SK-N-SH (cell line): ENCODE measurements around the gene CAV1. TPM values are rescaled to one million over a fixed set of nuclear protein-coding genes. Genes with fewer than 3 reads are reported as not detected.

Source experiments
- CTCF ChIA-PET: fragments of 300-600, 350-600 bp; formaldehyde crosslinking; extraction: SDS; loops from one replicate; lab custom pipeline; 2021; lab: Yijun Ruan, JAX
- POLR2A ChIA-PET: fragments of 350-600 bp; sonication (Branson Sonifier 250); formaldehyde crosslinking; extraction: SDS; loops from one replicate; lab custom pipeline; 2020; ENCODE audit warnings: antibody characterized with exemption, inconsistent platforms; lab: Yijun Ruan, JAX
- DNase-seq: peaks from one replicate; pipeline ENCODE4 v3.0.0; 2012
- H2AFZ ChIP-seq: fragments of 200-600 bp; sonication (generic); 2 replicates; pipeline ENCODE4 v1.8.1; 2016; ENCODE audit warnings: antibody characterized with exemption, mild to moderate bottlenecking, low read depth
- H3F3A ChIP-seq: fragments of 200-600 bp; sonication (generic); replicated peaks from 2 replicates; pipeline ENCODE3; 2016; ENCODE audit warnings: antibody characterized with exemption, mild to moderate bottlenecking; ENCODE audit not compliant: insufficient read depth
- H3K27ac ChIP-seq, 2 experiments: fragments of 200-500 bp in 1 of 2; fragments of 200-600 bp in 1 of 2; sonication (Bioruptor generic) in 1 of 2; sonication (generic), shearing (Covaris generic) in 1 of 2; 2 replicates each; pipeline versions ENCODE4 v1.5.1 to v1.6.1; 2014 to 2016; ENCODE audit warnings: low read depth in 2 of 2, inconsistent platforms in 1 of 2, low read length in 1 of 2, mild to moderate bottlenecking in 1 of 2, mixed read lengths in 1 of 2
- H3K27me3 ChIP-seq: fragments of 200-600 bp; sonication (generic), shearing (Covaris generic); 2 replicates; pipeline ENCODE4 v1.6.1; 2016; ENCODE audit warnings: mixed run types; ENCODE audit not compliant: insufficient read depth
- H3K36me3 ChIP-seq, 2 experiments: fragments of 200-500 bp in 1 of 2; fragments of 200-600 bp in 1 of 2; sonication (Bioruptor generic) in 1 of 2; sonication (generic) in 1 of 2; replicated peaks in 1 of 2; 2 replicates each; pipeline versions ENCODE3 to v1.5.1; 2014 to 2016; ENCODE audit warnings: low read length in 1 of 2, mild to moderate bottlenecking in 1 of 2; ENCODE audit not compliant: insufficient read depth in 2 of 2, control insufficient read depth in 1 of 2
- H3K4me1 ChIP-seq, 2 experiments: fragments of 200-500 bp in 1 of 2; fragments of 200-600 bp in 1 of 2; sonication (Bioruptor generic) in 1 of 2; sonication (generic), shearing (Covaris generic) in 1 of 2; 2 replicates each; pipeline versions ENCODE4 v1.5.1 to v1.6.1; 2014 to 2016; ENCODE audit warnings: low read depth in 1 of 2, low read length in 1 of 2, mixed run types in 1 of 2; ENCODE audit not compliant: insufficient read depth in 2 of 2, control insufficient read depth in 1 of 2
- H3K4me2 ChIP-seq: fragments of 200-600 bp; sonication (generic), shearing (Covaris generic); 2 replicates; pipeline ENCODE4 v1.6.1; 2017; ENCODE audit warnings: mixed run types
- H3K4me3 ChIP-seq, 2 experiments: fragments of 200-500 bp in 1 of 2; fragments of 200-600 bp in 1 of 2; sonication (Bioruptor generic) in 1 of 2; sonication (generic), shearing (Covaris generic) in 1 of 2; 2 replicates each; pipeline versions ENCODE4 v1.5.1 to v1.8.1; 2014 to 2016; ENCODE audit warnings: low read depth in 2 of 2, inconsistent platforms in 1 of 2, low read length in 1 of 2, mild to moderate bottlenecking in 1 of 2, mixed read lengths in 1 of 2, moderate library complexity in 1 of 2
- H3K79me2 ChIP-seq: fragments of 200-600 bp; sonication (generic); 2 replicates; pipeline ENCODE4 v1.8.1; 2017; ENCODE audit warnings: mild to moderate bottlenecking; ENCODE audit not compliant: insufficient read depth
- H3K9ac ChIP-seq: fragments of 200-600 bp; sonication (generic); 2 replicates; pipeline ENCODE4 v1.6.1; 2017; ENCODE audit warnings: mixed run types
- H3K9me2 ChIP-seq: fragments of 200-600 bp; sonication (generic); 2 replicates; pipeline ENCODE4 v1.6.1; 2017; ENCODE audit warnings: mixed run types
- H3K9me3 ChIP-seq: fragments of 200-600 bp; sonication (generic); 2 replicates; pipeline ENCODE4 v1.6.1; 2017; ENCODE audit warnings: mixed run types, mild to moderate bottlenecking, moderate library complexity
- H4K20me1 ChIP-seq: fragments of 200-600 bp; sonication (generic); 2 replicates; pipeline ENCODE4 v1.6.1; 2017; ENCODE audit warnings: mild to moderate bottlenecking, mixed run types; ENCODE audit not compliant: insufficient read depth
- ELF1 ChIP-seq: IDR thresholded peaks from 2 replicates; pipeline ENCODE4 v1.4.0; 2012
- FOSL2 ChIP-seq: IDR thresholded peaks from 2 replicates; pipeline ENCODE4 v1.4.0; 2012; ENCODE audit warnings: low read depth, mild to moderate bottlenecking, moderate library complexity, borderline replicate concordance
- GABPA ChIP-seq: IDR thresholded peaks from 2 replicates; pipeline ENCODE4 v1.4.0; 2012; ENCODE audit warnings: low read depth, mild to moderate bottlenecking
- GATA2 ChIP-seq: sonication (generic); formaldehyde crosslinking; IDR thresholded peaks from 2 replicates; pipeline ENCODE4 v1.5.0; 2020; ENCODE audit warnings: mild to moderate bottlenecking, missing genetic modification reagents
- JUND ChIP-seq: IDR thresholded peaks from 2 replicates; pipeline ENCODE4 v1.4.0; 2012
- NFIC ChIP-seq: IDR thresholded peaks from 2 replicates; pipeline ENCODE4 v1.4.0; 2012; ENCODE audit warnings: borderline replicate concordance
- NRF1 ChIP-seq: IDR thresholded peaks from 2 replicates; pipeline ENCODE4 v1.6.1; 2012; ENCODE audit warnings: low read depth, mild to moderate bottlenecking, low read length
- POLR2AphosphoS5 ChIP-seq: IDR thresholded peaks from 2 replicates; pipeline ENCODE4 v1.6.1; 2012; ENCODE audit warnings: low read depth, low read length
- RAD21 ChIP-seq: IDR thresholded peaks from 2 replicates; pipeline ENCODE4 v1.6.1; 2012; ENCODE audit warnings: mild to moderate bottlenecking, low read length
- RCOR1 ChIP-seq: fragments of 150-350 bp; IDR thresholded peaks from 2 replicates; pipeline ENCODE4 v1.6.1; 2017; ENCODE audit warnings: antibody characterized with exemption, low read length
- RFX5 ChIP-seq: IDR thresholded peaks from 2 replicates; pipeline ENCODE4 v1.6.1; 2012; ENCODE audit warnings: mild to moderate bottlenecking, improper control_type of control experiment, low read length
- RXRA ChIP-seq: IDR thresholded peaks from 2 replicates; pipeline ENCODE4 v1.4.0; 2012; ENCODE audit warnings: low read depth, mild to moderate bottlenecking, borderline replicate concordance
- TAF1 ChIP-seq: IDR thresholded peaks from 2 replicates; pipeline ENCODE4 v1.6.1; 2012; ENCODE audit warnings: low read depth, mild to moderate bottlenecking, low read length, moderate library complexity, borderline replicate concordance
- YY1 ChIP-seq: IDR thresholded peaks from 2 replicates; pipeline ENCODE4 v1.4.0; 2012; ENCODE audit warnings: low read depth, mild to moderate bottlenecking
- WGBS: methylation state at CpG from one replicate; pipeline ENCODE4 v1.1.6; 2017; ENCODE audit warnings: low lambda C conversion rate; 5-methylcytosine and 5-hydroxymethylcytosine counted together
- polyA plus RNA-seq, 3 experiments: library from polyadenylated mRNA; depleted of rRNA; stranded (reverse); fragments of >200 nt; gene quantifications; 2 replicates each; pipeline ENCODE4 v1.2.3, GENCODE V29; 2012
- TF ChIP-seq, protein P1 (sequence below): IDR thresholded peaks from 2 replicates; pipeline ENCODE4 v1.6.1; 2012; ENCODE audit warnings: mild to moderate bottlenecking, low read depth, low read length, moderate library complexity
- TF ChIP-seq, protein P2 (sequence below): IDR thresholded peaks from 2 replicates; pipeline ENCODE4; 2012
- TF ChIP-seq, protein P3 (sequence below): fragments of 200-600 bp; sonication (generic); IDR thresholded peaks from 2 replicates; pipeline ENCODE4 v1.6.1; 2017; ENCODE audit warnings: antibody characterized with exemption, mild to moderate bottlenecking, moderate library complexity

CAV1 gene
- polyA plus RNA-seq, 1 of the 3 experiments (the other 2 are of a cell fraction) = 968 TPM

DNA sequence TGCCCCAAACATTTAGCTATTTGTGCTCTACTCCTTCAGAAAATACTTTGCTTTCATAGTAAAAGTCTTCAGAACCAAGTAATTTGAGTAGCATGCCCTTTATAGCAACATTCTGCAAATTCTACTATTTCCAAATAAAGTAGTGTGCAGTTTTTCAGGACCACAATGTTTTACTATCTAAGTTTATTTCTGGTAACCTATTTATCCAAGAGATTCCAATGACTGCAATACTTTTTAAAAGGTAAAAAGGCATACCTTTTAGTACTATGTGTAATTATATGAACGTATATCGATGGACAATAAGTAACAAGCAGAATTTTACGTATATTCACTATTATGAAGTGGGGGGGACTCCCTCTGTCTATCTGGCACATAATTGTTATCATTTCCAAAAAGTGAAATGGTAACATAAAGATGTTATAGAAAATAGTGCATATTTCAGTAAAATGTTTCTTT, 32.2 kb upstream of the CAV1 start (continued):
- no peak for TF ChIP-seq RXRA

DNA sequence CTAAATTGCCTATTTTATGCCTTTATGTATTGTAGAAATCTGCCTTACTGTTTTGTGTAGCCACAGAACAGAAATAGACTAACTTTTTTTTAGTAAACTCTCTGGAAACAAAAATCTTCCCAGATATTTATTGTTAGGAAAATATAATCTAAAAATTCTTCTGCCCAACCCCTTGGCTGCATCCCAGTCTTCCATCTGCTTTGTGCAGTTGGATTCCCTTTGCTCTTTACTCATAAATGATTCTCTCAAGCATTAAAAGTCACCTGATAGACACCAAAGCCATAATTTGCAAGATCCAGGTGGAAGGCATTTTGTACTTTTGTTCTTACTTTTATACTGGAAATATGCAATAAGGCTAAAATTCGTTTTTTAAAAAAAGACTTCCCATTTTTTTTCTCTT, 31.4 kb upstream of the CAV1 start:
- ChIA-PET POLR2A (no interaction called here), CTCF (no interaction called here)
- no peak for TF ChIP-seq TAF1
- no peak for TF ChIP-seq RFX5
- TF ChIP-seq NFIC = no peak
- TF ChIP-seq POLR2AphosphoS5 = no peak
- no peak for TF ChIP-seq YY1
- no peak for TF ChIP-seq RAD21
- no peak for TF ChIP-seq ELF1
- TF ChIP-seq JUND = no peak
- no peak overlapping the region for H3K4me2 ChIP-seq
- no peaks in the 10 kb centered on the region for H3K36me3 ChIP-seq
- H3K27ac ChIP-seq = peak overlapping the region in 1 of 2 experiments; percentile 23; a peak in 1 of 4 replicates
- H3K4me3 ChIP-seq = no peak overlapping the region
- no peak overlapping the region for H2AFZ ChIP-seq
- H3K27me3 ChIP-seq = no peaks in the 10 kb centered on the region
- no peaks in the 10 kb centered on the region for H3K9me3 ChIP-seq
- no peaks in the 10 kb centered on the region for H3K9me2 ChIP-seq
- no peak overlapping the region for H3K9ac ChIP-seq
- peaks cover 0 to 25% of the 10 kb centered on the region in 2 experiments; a peak in 2 of 4 replicates for H3K4me1 ChIP-seq
- no peak for DNase-seq
- peaks cover 12% of the 10 kb centered on the region for H3F3A ChIP-seq
- no peaks in the 10 kb centered on the region for H4K20me1 ChIP-seq
- no peaks in the 10 kb centered on the region for H3K79me2 ChIP-seq
- 21% methylated on average over 1 of the region's 1 CpG for WGBS

DNA sequence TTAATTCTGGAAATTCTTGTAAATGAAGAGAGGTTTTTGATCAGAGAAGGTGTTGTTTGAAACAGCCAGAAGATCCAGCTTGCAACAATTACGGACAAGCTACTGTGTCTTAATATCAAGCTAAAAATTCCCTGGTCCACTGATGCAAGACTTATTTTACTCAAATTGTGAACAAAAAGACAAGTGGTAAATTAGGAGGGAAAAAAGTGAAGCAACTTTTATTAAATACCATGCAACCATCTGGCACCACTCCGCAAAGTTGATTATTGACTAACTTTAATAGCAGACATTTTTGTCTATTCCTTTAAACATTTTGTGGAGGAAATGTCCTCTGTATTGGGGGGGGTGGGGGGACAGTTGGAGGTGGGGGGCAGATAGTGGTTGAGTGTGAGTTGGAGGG, 30.4 kb upstream of the CAV1 start:
- H4K20me1 ChIP-seq = no peaks in the 10 kb centered on the region
- TF ChIP-seq GABPA (no peak), NRF1 (no peak), GATA2 (no peak), RCOR1 (no peak), POLR2AphosphoS5 (no peak), FOSL2 (no peak)
- TF ChIP-seq, protein P1, sequence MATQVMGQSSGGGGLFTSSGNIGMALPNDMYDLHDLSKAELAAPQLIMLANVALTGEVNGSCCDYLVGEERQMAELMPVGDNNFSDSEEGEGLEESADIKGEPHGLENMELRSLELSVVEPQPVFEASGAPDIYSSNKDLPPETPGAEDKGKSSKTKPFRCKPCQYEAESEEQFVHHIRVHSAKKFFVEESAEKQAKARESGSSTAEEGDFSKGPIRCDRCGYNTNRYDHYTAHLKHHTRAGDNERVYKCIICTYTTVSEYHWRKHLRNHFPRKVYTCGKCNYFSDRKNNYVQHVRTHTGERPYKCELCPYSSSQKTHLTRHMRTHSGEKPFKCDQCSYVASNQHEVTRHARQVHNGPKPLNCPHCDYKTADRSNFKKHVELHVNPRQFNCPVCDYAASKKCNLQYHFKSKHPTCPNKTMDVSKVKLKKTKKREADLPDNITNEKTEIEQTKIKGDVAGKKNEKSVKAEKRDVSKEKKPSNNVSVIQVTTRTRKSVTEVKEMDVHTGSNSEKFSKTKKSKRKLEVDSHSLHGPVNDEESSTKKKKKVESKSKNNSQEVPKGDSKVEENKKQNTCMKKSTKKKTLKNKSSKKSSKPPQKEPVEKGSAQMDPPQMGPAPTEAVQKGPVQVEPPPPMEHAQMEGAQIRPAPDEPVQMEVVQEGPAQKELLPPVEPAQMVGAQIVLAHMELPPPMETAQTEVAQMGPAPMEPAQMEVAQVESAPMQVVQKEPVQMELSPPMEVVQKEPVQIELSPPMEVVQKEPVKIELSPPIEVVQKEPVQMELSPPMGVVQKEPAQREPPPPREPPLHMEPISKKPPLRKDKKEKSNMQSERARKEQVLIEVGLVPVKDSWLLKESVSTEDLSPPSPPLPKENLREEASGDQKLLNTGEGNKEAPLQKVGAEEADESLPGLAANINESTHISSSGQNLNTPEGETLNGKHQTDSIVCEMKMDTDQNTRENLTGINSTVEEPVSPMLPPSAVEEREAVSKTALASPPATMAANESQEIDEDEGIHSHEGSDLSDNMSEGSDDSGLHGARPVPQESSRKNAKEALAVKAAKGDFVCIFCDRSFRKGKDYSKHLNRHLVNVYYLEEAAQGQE = no peak
- TF ChIP-seq, protein P2, sequence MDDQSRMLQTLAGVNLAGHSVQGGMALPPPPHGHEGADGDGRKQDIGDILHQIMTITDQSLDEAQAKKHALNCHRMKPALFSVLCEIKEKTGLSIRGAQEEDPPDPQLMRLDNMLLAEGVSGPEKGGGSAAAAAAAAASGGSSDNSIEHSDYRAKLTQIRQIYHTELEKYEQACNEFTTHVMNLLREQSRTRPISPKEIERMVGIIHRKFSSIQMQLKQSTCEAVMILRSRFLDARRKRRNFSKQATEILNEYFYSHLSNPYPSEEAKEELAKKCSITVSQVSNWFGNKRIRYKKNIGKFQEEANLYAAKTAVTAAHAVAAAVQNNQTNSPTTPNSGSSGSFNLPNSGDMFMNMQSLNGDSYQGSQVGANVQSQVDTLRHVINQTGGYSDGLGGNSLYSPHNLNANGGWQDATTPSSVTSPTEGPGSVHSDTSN = no peak
- TF ChIP-seq, protein P3, sequence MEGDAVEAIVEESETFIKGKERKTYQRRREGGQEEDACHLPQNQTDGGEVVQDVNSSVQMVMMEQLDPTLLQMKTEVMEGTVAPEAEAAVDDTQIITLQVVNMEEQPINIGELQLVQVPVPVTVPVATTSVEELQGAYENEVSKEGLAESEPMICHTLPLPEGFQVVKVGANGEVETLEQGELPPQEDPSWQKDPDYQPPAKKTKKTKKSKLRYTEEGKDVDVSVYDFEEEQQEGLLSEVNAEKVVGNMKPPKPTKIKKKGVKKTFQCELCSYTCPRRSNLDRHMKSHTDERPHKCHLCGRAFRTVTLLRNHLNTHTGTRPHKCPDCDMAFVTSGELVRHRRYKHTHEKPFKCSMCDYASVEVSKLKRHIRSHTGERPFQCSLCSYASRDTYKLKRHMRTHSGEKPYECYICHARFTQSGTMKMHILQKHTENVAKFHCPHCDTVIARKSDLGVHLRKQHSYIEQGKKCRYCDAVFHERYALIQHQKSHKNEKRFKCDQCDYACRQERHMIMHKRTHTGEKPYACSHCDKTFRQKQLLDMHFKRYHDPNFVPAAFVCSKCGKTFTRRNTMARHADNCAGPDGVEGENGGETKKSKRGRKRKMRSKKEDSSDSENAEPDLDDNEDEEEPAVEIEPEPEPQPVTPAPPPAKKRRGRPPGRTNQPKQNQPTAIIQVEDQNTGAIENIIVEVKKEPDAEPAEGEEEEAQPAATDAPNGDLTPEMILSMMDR = no peak
- H3K27me3 ChIP-seq = no peaks in the 10 kb centered on the region
- POLR2A ChIA-PET = no interaction called here
- WGBS = 91% methylated on average over 2 of the region's 2 CpGs
- DNase-seq = no peak
- H3K9me2 ChIP-seq = no peaks in the 10 kb centered on the region
- H3K27ac ChIP-seq = no peak overlapping the region
- H2AFZ ChIP-seq = no peak overlapping the region
- CTCF ChIA-PET = no interaction called here
- H3K9ac ChIP-seq = no peak overlapping the region
- no peak overlapping the region for H3K4me3 ChIP-seq
- no peaks in the 10 kb centered on the region for H3K9me3 ChIP-seq
- H3K79me2 ChIP-seq = no peaks in the 10 kb centered on the region
- peaks cover 17% of the 10 kb centered on the region for H3F3A ChIP-seq
- peaks cover 0 to 25% of the 10 kb centered on the region in 2 experiments; a peak in 3 of 4 replicates for H3K4me1 ChIP-seq
- no peaks in the 10 kb centered on the region for H3K36me3 ChIP-seq
- no peak overlapping the region for H3K4me2 ChIP-seq
